Measurements from ENCODE around the gene MSH5. TPM values are rescaled to one million over a fixed set of nuclear protein-coding genes. Genes with fewer than 3 reads are reported as not detected.
A peak's percentile ranks its signal among the peaks of the same experiment; 100 is the strongest.

The MSH5 gene
- total and polyA plus RNA-seq, 2 of the 13 experiments (the other 11 are each of a cell fraction or from before 2014, with no cell fraction given) = 10.2 to 38.7 TPM

- ATAC-seq (peak; percentile 93), FAIRE-seq (peak; percentile 81), DNase-seq (ENCODE audit: low spot score) (peak; percentile 74)
- Histone ChIP-seq H3K9ac (ENCODE audit: insufficient read depth, low read depth, low read length) (no peak overlapping the region), H3K27me3 (ENCODE audit: control insufficient read depth in 1 of 2, insufficient read depth in 2 of 2, low read length in 2 of 2) (peaks cover 6 to 47% of the 10 kb centered on the region in 2 experiments; a peak in 4 of 5 replicates), H3K9me3 (ENCODE audit: low read length) (no peaks in the 10 kb centered on the region), H3K36me3 (replicated peaks in 1 of 2; ENCODE audit: control insufficient read depth in 1 of 2, insufficient read depth in 2 of 2, low read length in 2 of 2) (no peaks in the 10 kb centered on the region), H3K4me2 (ENCODE audit: low read depth, low read length) (peak overlapping the region; percentile 52), H3K4me3 (replicated peaks in 1 of 3; ENCODE audit: insufficient read depth in 1 of 3, low read depth in 2 of 3, low read length in 3 of 3) (no peak overlapping the region), H3K79me2 (ENCODE audit: insufficient read depth, low read length) (no peaks in the 10 kb centered on the region), H2AFZ (ENCODE audit: low read length) (no peak overlapping the region), H3K4me1 (ENCODE audit: insufficient read depth, low read length) (peaks cover 25% of the 10 kb centered on the region), H3K27ac (ENCODE audit: extremely low read length, insufficient read depth, low read length) (no peak overlapping the region), H4K20me1 (ENCODE audit: insufficient read depth, low read length) (no peaks in the 10 kb centered on the region)
- POLR2A ChIA-PET = interaction anchor here (0.8 to 1.6 kb wide), 5 partner anchors 12 to 110 kb away, joined by 3 to 7 read pairs (median 3); partner anchors contain the start of genes ABHD16A, DDAH2, HSPA1B and VWA7
- in situ Hi-C loops (cut with HindIII; ENCODE audit: extremely low pct_ligation_motif_present, low pct_unique_long_range_greater_than_20kb) (no loop called here), intact Hi-C loops (cut with micrococcal nuclease; ENCODE audit: unreplicated experiment) (loop anchor here (5.0 kb wide), 1 partner anchor 35 kb away; the partner anchor contains the start of gene LY6G5C)
- WGBS (ENCODE audit: low lambda C conversion rate) = 23% methylated on average over 10 of the region's 10 CpGs
- BruUV-seq (replicated peaks) = no TSS peak
- CTCF ChIA-PET (ENCODE audit: low intra/inter-chr PET ratio, low total read pairs) = interaction anchor here (0.9 kb wide), 1 partner anchor 52 kb away, joined by 3 read pairs; no protein-coding TSS in a partner anchor
- TF ChIP-seq RAD21 (CRISPR knock-in tag; IDR thresholded peaks at IDR 0.05) = peak; percentile 88
- TF ChIP-seq ZNF775 (CRISPR knock-in tag; IDR thresholded peaks at IDR 0.05; ENCODE audit: borderline replicate concordance) = no peak
- TF ChIP-seq EP300 (IDR thresholded peaks at IDR 0.05; ENCODE audit: low read depth in 2 of 2, low read length in 2 of 2) = no peak
- 0 out of 2 replicates have a peak, but pooled peaks have one; percentile 25 for TF ChIP-seq EP300 (CRISPR knock-in tag; IDR thresholded peaks at IDR 0.05; ENCODE audit: borderline replicate concordance)
- TF ChIP-seq RBM22 (optimal IDR thresholded peaks at IDR 0.05; ENCODE audit: low read length) = no peak
- TF ChIP-seq SMC3 (IDR thresholded peaks at IDR 0.05; ENCODE audit: low read length) = peak; percentile 34; the same call in 1 of the 2 replicates
- peak; percentile 16; the same call in 1 of the 2 replicates for TF ChIP-seq NCOA2 (CRISPR knock-in tag; IDR thresholded peaks at IDR 0.05)
- 0 out of 2 replicates have a peak, but pooled peaks have one; percentile 23 for TF ChIP-seq KMT2B (CRISPR knock-in tag; IDR thresholded peaks at IDR 0.05)
- TF ChIP-seq ZNF235 (CRISPR knock-in tag; IDR thresholded peaks at IDR 0.05; ENCODE audit: borderline replicate concordance) = no peak
- TF ChIP-seq TFDP1 (CRISPR knock-in tag; IDR thresholded peaks at IDR 0.05; ENCODE audit: borderline replicate concordance) = peak; percentile 37; the same call in 1 of the 2 replicates
- no peak for TF ChIP-seq ZNF446 (CRISPR knock-in tag; IDR thresholded peaks at IDR 0.05)
- peak; percentile 59 for TF ChIP-seq ZNF781 (CRISPR knock-in tag; IDR thresholded peaks at IDR 0.05; ENCODE audit: borderline replicate concordance, not compliant biosample characterization)
- peak; percentile 29; the same call in 1 of the 2 replicates for TF ChIP-seq ZMYM3 (CRISPR knock-in tag; IDR thresholded peaks at IDR 0.05)
- no peak for TF ChIP-seq ARID3A (IDR thresholded peaks at IDR 0.05; ENCODE audit: low read depth, low read length)
- 0 out of 2 replicates have a peak, but pooled peaks have one; percentile 57 for TF ChIP-seq ZNF792 (CRISPR knock-in tag; IDR thresholded peaks at IDR 0.05)
- TF ChIP-seq ZNF687 (CRISPR knock-in tag; IDR thresholded peaks at IDR 0.05) = peak; percentile 71
- peak; percentile 41; the same call in 1 of the 2 replicates for TF ChIP-seq GATAD1 (CRISPR knock-in tag; IDR thresholded peaks at IDR 0.05)
These were observed 22.1 kb upstream of the MSH5 start for GRCh38 chr6:31717499-31718222.

All from HepG2 (cell line).